Mononuclear cell (primary cell): ENCODE data around the gene ISG20L2. TPM values are rescaled to one million over a fixed set of nuclear protein-coding genes. Genes with fewer than 3 reads are reported as not detected.
A peak's percentile ranks its signal among the peaks of the same experiment; 100 is the strongest.

Experiments used
- H3K27me3 ChIP-seq: 2 replicates; pipeline ENCODE4 v1.6.0; 2011; ENCODE audit warnings: low read length, control low read depth; ENCODE audit not compliant: insufficient read depth
- H3K4me1 ChIP-seq: 2 replicates; pipeline ENCODE4 v1.5.1; 2011; ENCODE audit warnings: mild to moderate bottlenecking, low read length, control low read depth; ENCODE audit not compliant: insufficient read depth
- H3K4me3 ChIP-seq: 2 replicates; pipeline ENCODE4 v1.5.1; 2011; ENCODE audit warnings: mild to moderate bottlenecking, low read length, moderate library complexity
- H3K9me3 ChIP-seq: 2 replicates; pipeline ENCODE4 v1.5.1; 2011; ENCODE audit warnings: low read depth, mild to moderate bottlenecking, control low read depth, low read length
- total RNA-seq: library from RNA; depleted of rRNA; stranded (reverse); fragments of >200 nt; gene quantifications from one replicate; pipeline ENCODE4 v1.2.3, GENCODE V29; 2012

The ISG20L2 gene
- total RNA-seq, 1 donor = 36.0 TPM

GRCh38 chr1:156738407-156738806, 9.8 kb upstream of the ISG20L2 start:
- Histone ChIP-seq H3K9me3 (no peaks in the 10 kb centered on the region), H3K4me3 (no peak overlapping the region), H3K4me1 (peaks cover 16% of the 10 kb centered on the region), H3K27me3 (no peaks in the 10 kb centered on the region)

- Histone ChIP-seq H3K4me3 (no peak overlapping the region), H3K4me1 (peaks cover 6% of the 10 kb centered on the region), H3K27me3 (no peaks in the 10 kb centered on the region), H3K9me3 (no peaks in the 10 kb centered on the region)
Observed at GRCh38 chr1:156733989-156734584, 5.5 kb upstream of the ISG20L2 start.

DNA sequence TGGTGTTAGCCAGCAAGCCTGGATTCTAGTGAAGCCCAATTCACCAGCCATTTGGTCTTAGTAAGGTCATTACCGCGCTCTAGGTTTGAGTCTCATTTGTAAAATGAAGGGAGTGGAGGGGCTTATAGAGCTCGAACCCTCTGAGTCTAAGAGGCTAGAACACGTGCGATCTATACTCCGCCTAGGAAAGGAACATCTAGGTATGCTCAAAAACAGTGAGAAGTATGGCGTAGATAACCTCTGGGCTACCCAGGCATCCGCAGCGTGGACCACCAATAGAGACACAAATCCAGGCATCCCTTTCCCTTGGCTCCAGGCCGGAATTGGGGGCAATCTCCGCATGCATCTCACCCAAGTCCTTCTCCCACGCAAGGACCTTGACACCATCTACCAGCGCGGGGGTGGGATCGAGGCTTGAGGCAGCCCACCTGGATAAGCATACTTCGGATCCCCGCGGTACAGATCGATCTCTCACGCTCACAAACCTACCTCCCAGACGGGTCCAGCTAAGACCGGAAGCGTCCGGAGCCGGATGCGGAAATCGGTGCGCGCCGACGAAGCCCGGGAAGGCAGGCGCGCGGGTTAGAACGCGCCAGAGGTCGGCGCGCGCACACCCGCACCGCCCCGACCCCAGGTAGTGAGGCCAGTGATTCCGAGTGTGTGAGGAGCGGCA, 504 bp downstream of the ISG20L2 start, which contains the start of gene METTL25B:
Gene METTL25B (plus strand): TSS at position 544 of the 673 bp plus-strand sequence. CDS start 636 bp downstream, outside the sequence.
- Histone ChIP-seq H3K9me3 (no peaks in the 10 kb centered on the region), H3K27me3 (no peaks in the 10 kb centered on the region), H3K4me1 (peaks cover 41% of the 10 kb centered on the region), H3K4me3 (peak within 1 kb of the TSS; percentile 94)

GRCh38 chr1:156727492-156727891, 1.1 kb downstream of the ISG20L2 start:
- Histone ChIP-seq H3K9me3 (no peaks in the 10 kb centered on the region), H3K4me3 (peak overlapping the region; percentile 94), H3K4me1 (peaks cover 41% of the 10 kb centered on the region), H3K27me3 (no peaks in the 10 kb centered on the region)

GRCh38 chr1:156726549-156727226, 1.9 kb downstream of the ISG20L2 start:
- no peaks in the 10 kb centered on the region for H3K27me3 ChIP-seq
- no peaks in the 10 kb centered on the region for H3K9me3 ChIP-seq
- H3K4me1 ChIP-seq = peaks cover 41% of the 10 kb centered on the region
- no peak overlapping the region for H3K4me3 ChIP-seq

GRCh38 chr1:156725683-156726280, 2.8 kb downstream of the ISG20L2 start:
- no peaks in the 10 kb centered on the region for H3K27me3 ChIP-seq
- H3K4me1 ChIP-seq = peaks cover 41% of the 10 kb centered on the region
- H3K9me3 ChIP-seq = no peaks in the 10 kb centered on the region
- peak overlapping the region; percentile 14 for H3K4me3 ChIP-seq

GRCh38 chr1:156721535-156721934, 7.0 kb downstream of the ISG20L2 start:
- no peaks in the 10 kb centered on the region for H3K9me3 ChIP-seq
- H3K27me3 ChIP-seq = no peaks in the 10 kb centered on the region
- H3K4me3 ChIP-seq = no peak overlapping the region
- H3K4me1 ChIP-seq = peaks cover 18% of the 10 kb centered on the region

DNA sequence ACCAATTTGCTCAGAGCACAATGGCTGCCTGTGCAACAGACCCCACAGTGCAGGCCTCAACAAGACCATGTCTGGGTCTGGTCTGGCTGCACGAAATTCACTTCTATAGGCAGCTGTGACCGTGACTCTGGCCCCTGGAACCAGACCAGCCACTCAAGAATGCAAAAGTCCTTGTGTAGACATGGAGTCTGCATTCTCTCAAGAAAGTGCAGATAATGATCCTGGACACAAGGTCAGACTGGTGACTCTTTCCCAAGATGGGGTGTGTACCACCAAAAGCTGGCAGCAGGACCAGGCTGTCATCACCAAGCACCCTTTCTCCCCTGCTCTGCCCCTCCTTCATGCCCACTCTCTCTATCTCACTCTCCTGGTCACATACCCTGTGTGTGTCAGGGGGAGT, 7.4 kb downstream of the ISG20L2 start:
- Histone ChIP-seq H3K9me3 (no peaks in the 10 kb centered on the region), H3K4me3 (no peak overlapping the region), H3K27me3 (no peaks in the 10 kb centered on the region), H3K4me1 (peaks cover 14% of the 10 kb centered on the region)

GRCh38 chr1:156717351-156717750, 11.2 kb downstream of the ISG20L2 start:
- H3K4me1 ChIP-seq = no peaks in the 10 kb centered on the region
- H3K4me3 ChIP-seq = no peak overlapping the region
- H3K27me3 ChIP-seq = no peaks in the 10 kb centered on the region
- H3K9me3 ChIP-seq = no peaks in the 10 kb centered on the region

GRCh38 chr1:156714830-156715229, 13.7 kb downstream of the ISG20L2 start:
- Histone ChIP-seq H3K4me1 (no peaks in the 10 kb centered on the region), H3K9me3 (no peaks in the 10 kb centered on the region), H3K27me3 (no peaks in the 10 kb centered on the region)

GRCh38 chr1:156712626-156713025, 15.9 kb downstream of the ISG20L2 start:
- no peak overlapping the region for H3K4me3 ChIP-seq
- no peaks in the 10 kb centered on the region for H3K9me3 ChIP-seq
- no peaks in the 10 kb centered on the region for H3K4me1 ChIP-seq
- no peaks in the 10 kb centered on the region for H3K27me3 ChIP-seq

More at GRCh38 chr1:156714830-156715229, 13.7 kb downstream of the ISG20L2 start:
- no peak overlapping the region for H3K4me3 ChIP-seq

GRCh38 chr1:156711011-156711817, 17.4 kb downstream of the ISG20L2 start:
- H3K9me3 ChIP-seq = no peaks in the 10 kb centered on the region
- H3K4me3 ChIP-seq = no peak overlapping the region
- H3K4me1 ChIP-seq = peaks cover 9% of the 10 kb centered on the region
- H3K27me3 ChIP-seq = peaks cover 6% of the 10 kb centered on the region

DNA sequence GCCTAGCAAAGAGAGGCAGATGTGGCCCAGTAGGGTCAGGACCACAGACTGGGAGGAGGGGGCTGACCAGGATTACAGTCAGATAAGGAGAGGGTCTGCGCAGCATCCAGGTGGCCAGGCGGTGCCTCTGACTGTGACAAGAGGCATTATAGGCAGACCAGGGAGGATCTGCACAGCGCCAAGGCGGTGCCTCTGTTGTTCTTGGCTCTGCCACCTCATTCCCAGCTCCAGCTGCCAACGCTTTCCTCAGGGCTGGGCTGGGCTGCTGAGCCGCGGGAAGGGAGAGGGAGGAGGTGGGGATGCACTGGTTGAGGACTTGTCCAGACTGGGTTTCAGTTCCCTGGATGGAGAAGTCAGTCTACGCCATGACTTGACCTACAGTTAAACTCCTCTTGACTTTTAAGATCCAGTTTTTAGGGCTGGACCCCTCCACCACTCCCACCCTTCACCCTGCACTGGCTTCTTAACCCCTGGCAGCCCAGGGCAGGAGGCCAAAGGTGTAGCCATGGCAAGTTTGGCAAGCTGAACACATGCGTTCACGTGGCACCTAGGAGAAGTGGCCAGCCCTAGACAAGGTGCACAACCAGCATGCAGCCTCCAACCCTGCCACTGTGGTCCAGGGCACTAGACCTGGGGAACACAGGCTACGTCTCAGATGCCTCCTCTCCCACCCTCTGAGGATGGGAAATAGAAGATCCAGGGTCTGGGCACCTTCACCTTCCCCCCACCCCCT, 18.6 kb downstream of the ISG20L2 start:
- Histone ChIP-seq H3K4me3 (no peak overlapping the region), H3K27me3 (peaks cover 16% of the 10 kb centered on the region), H3K4me1 (peaks cover 22% of the 10 kb centered on the region), H3K9me3 (no peaks in the 10 kb centered on the region)

DNA sequence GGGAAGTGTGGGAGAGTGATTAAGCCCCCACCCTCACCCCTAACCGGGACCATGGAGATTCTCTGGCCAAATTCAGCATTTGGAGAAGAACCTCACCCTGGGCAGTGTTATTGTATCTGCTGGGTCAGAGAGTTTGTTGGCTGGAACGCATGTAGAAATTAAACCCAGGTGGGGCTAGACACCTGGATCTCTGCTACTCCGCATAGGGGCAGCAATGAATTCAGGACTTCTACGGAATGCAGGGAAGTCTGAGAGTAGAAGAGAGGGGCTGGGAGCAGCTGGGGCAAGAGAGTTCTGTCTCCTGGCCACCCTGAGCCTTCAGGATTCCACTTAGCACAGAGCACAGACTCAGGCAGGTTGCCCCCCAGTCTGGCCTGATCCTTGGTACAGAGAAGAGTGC, 19.5 kb downstream of the ISG20L2 start:
- no peaks in the 10 kb centered on the region for H3K9me3 ChIP-seq
- H3K4me1 ChIP-seq = peaks cover 28% of the 10 kb centered on the region
- H3K4me3 ChIP-seq = no peak overlapping the region
- peaks cover 25% of the 10 kb centered on the region for H3K27me3 ChIP-seq
